Measurements from ENCODE around the gene HNF1B. TPM values are rescaled to one million over a fixed set of nuclear protein-coding genes. Genes with fewer than 3 reads are reported as not detected.

HNF1B gene
- 10 to 100 TPM in 3 of 4 donors, 1 to 10 TPM in 1; 10.0 to 29.2 (median 15.0) TPM for polyA plus RNA-seq
- long read RNA-seq, donor 1, result 0 reads
- long read RNA-seq, donor 2, result 0 reads
- long read RNA-seq, donor 3, result 0 reads
- long read RNA-seq, donor 4, result 0 reads
- long read RNA-seq, donor 5, result 0 reads
- long read RNA-seq, donor 6, partial matches to known transcripts, result 0 of 1 reads
- long read RNA-seq, donor 6, other reads (novel, unspliced or antisense), result 0 of 1 reads
- long read RNA-seq, donor 7, result 0 reads
- long read RNA-seq, donor 8, result 0 reads
- long read RNA-seq, donor 9, result 0 reads
- long read RNA-seq, donor 10, result 0 reads

GRCh38 chr17:37744961-37745800 is at the start of gene HNF1B:
TSS of gene HNF1B (minus strand) at chr17:37745059. CDS start at chr17:37744884, 175 bp downstream.
- DNase-seq, result peak; percentile 87 to 90
- Histone ChIP-seq H3K36me3 (ENCODE audit: control insufficient read depth in 3 of 3, insufficient read depth in 2 of 3, low read depth in 1 of 3, low read length in 3 of 3) (peaks cover 0 to 8% (median 0%) of the 10 kb centered on the region in 3 donors), H3K27ac (ENCODE audit: low read depth in 1 of 3, low read length in 2 of 3) (peak within 1 kb of the TSS; percentile 87 to 97 (median 94)), H3K27me3 (ENCODE audit: control insufficient read depth in 3 of 3, insufficient read depth in 3 of 3, low read length in 3 of 3) (peaks cover 0 to 27% (median 26%) of the 10 kb centered on the region in 3 donors), H3K4me1 (ENCODE audit: control insufficient read depth in 3 of 3, insufficient read depth in 2 of 3, low read depth in 1 of 3, low read length in 2 of 3) (peaks cover 0 to 19% (median 3%) of the 10 kb centered on the region in 3 donors), H3K4me3 (ENCODE audit: low read depth in 1 of 3, low read length in 3 of 3) (peak within 1 kb of the TSS; percentile 61 to 92 (median 85)), H3K9me3 (ENCODE audit: control insufficient read depth in 2 of 2, insufficient read depth in 1 of 2, low read depth in 1 of 2, low read length in 1 of 2) (no peaks in the 10 kb centered on the region)
- FAIRE-seq, result no peak
- WGBS, 3 donors, result 3 to 5% (median 3%) methylated on average over 35 of the region's 35 CpGs

- WGBS, 3 donors, result 68 to 78% (median 72%) methylated on average over 2 of the region's 2 CpGs
- H3K9me3 ChIP-seq (ENCODE audit: control insufficient read depth in 2 of 2, insufficient read depth in 1 of 2, low read depth in 1 of 2, low read length in 1 of 2), result no peaks in the 10 kb centered on the region
- H3K27me3 ChIP-seq (ENCODE audit: control insufficient read depth in 3 of 3, insufficient read depth in 3 of 3, low read length in 3 of 3), result no peaks in the 10 kb centered on the region
- H3K36me3 ChIP-seq (ENCODE audit: control insufficient read depth in 3 of 3, insufficient read depth in 2 of 3, low read depth in 1 of 3, low read length in 3 of 3), result no peaks in the 10 kb centered on the region
- FAIRE-seq, result no peak
- no peak overlapping the region for H3K4me3 ChIP-seq (ENCODE audit: low read depth in 1 of 3, low read length in 3 of 3)
- peaks cover 5 to 38% (median 7%) of the 10 kb centered on the region in 3 donors for H3K4me1 ChIP-seq (ENCODE audit: control insufficient read depth in 3 of 3, insufficient read depth in 2 of 3, low read depth in 1 of 3, low read length in 2 of 3)
- H3K27ac ChIP-seq (ENCODE audit: low read depth in 1 of 3, low read length in 2 of 3), result no peak overlapping the region
- no peak for DNase-seq
Observed at GRCh38 chr17:37792787-37793186, 47.9 kb upstream of the HNF1B start.

DNA sequence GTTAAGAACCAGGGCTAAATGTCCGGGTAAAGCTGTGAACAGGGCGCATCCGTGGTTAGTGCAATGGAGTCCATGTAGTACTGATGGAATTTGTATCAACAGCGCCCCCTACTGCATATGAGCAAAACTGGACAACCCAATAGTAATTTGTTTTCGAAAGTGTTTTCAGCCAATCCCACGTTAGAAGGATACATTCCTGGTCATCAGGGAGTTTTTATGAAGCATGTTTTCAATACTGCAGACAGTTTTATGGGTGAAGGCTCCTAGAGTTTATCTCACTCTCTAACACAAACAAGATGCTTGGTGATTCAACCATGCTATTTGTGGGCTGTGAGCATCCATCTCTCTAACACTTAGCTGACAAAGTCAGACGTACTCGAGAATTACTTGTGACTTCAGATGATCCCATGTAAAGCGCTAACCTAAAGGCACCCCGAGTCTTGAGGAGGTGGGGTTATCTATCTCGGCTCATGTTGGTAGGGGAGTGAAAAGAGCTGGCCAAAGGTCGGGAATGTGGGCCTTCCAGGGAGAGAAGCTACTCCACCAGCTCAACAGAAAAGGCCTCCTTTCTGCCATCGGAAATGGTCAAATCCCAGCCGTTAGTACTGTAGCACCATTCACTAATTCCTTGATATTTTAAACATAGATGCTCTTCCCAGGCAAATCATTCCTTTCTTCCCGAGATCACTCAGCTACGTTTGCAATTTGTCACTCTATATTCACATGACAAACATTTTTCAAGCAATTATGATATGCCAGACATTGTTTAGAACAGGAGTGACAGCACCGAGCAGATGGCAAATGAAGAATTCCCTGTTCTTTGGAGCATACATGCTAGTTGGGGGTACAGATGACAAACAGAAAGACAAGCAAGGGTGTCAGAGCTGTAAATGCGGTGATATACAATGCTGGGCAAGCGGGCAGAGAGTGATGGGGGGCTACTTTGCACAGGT is 46.9 kb upstream of the HNF1B start:
- Histone ChIP-seq H3K36me3 (ENCODE audit: control insufficient read depth in 3 of 3, insufficient read depth in 2 of 3, low read depth in 1 of 3, low read length in 3 of 3) (no peaks in the 10 kb centered on the region), H3K4me1 (ENCODE audit: control insufficient read depth in 3 of 3, insufficient read depth in 2 of 3, low read depth in 1 of 3, low read length in 2 of 3) (peaks cover 5 to 48% (median 12%) of the 10 kb centered on the region in 3 donors), H3K4me3 (ENCODE audit: low read depth in 1 of 3, low read length in 3 of 3) (no peak overlapping the region), H3K27me3 (ENCODE audit: control insufficient read depth in 3 of 3, insufficient read depth in 3 of 3, low read length in 3 of 3) (no peaks in the 10 kb centered on the region), H3K27ac (ENCODE audit: low read depth in 1 of 3, low read length in 2 of 3) (no peak overlapping the region), H3K9me3 (ENCODE audit: control insufficient read depth in 2 of 2, insufficient read depth in 1 of 2, low read depth in 1 of 2, low read length in 1 of 2) (no peaks in the 10 kb centered on the region)
- no peak for FAIRE-seq
- 50 to 60% (median 53%) methylated on average over 19 of the region's 19 CpGs for WGBS, 3 donors
- DNase-seq, result peak; percentile 56 to 65

- FAIRE-seq (no peak), DNase-seq (no peak)
- Histone ChIP-seq H3K4me3 (ENCODE audit: low read depth in 1 of 3, low read length in 3 of 3) (no peak overlapping the region), H3K27me3 (ENCODE audit: control insufficient read depth in 3 of 3, insufficient read depth in 3 of 3, low read length in 3 of 3) (no peaks in the 10 kb centered on the region), H3K4me1 (ENCODE audit: control insufficient read depth in 3 of 3, insufficient read depth in 2 of 3, low read depth in 1 of 3, low read length in 2 of 3) (peaks cover 5 to 51% (median 13%) of the 10 kb centered on the region in 3 donors), H3K9me3 (ENCODE audit: control insufficient read depth in 2 of 2, insufficient read depth in 1 of 2, low read depth in 1 of 2, low read length in 1 of 2) (no peaks in the 10 kb centered on the region), H3K36me3 (ENCODE audit: control insufficient read depth in 3 of 3, insufficient read depth in 2 of 3, low read depth in 1 of 3, low read length in 3 of 3) (no peaks in the 10 kb centered on the region), H3K27ac (ENCODE audit: low read depth in 1 of 3, low read length in 2 of 3) (peak overlapping the region in 2 of 3 donors; percentile 64 to 69)
- 78 to 85% (median 80%) methylated on average over 9 of the region's 9 CpGs for WGBS, 3 donors
Observed at GRCh38 chr17:37789771-37790541, 45.1 kb upstream of the HNF1B start.

- WGBS, 3 donors, result 17 to 50% (median 25%) methylated on average over 5 of the region's 5 CpGs
- peak overlapping the region in 2 of 3 donors; percentile 64 to 69 for H3K27ac ChIP-seq (ENCODE audit: low read depth in 1 of 3, low read length in 2 of 3)
Observed at GRCh38 chr17:37789021-37789565, 44.2 kb upstream of the HNF1B start.

DNA sequence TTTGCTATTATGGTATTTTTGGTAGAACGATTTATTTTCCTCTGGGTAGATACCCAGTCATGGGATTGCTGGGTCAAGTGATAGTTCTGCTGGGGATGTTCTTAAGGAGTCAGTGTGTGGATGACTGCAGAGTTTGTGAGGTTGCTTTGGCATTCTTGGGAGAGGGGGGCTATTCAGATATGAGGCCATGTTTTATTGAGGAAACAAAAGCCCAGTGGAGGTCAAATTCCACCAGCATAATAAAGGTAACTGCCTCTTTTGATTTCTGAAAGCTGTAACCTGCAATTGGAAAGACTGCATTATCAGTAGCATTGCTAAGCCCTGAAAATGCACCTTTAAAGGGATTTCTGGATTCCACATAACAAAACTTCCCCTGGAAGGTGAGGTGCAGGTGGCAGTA is 43.7 kb upstream of the HNF1B start:
- no peaks in the 10 kb centered on the region for H3K9me3 ChIP-seq (ENCODE audit: control insufficient read depth in 2 of 2, insufficient read depth in 1 of 2, low read depth in 1 of 2, low read length in 1 of 2)
- H3K4me3 ChIP-seq (ENCODE audit: low read depth in 1 of 3, low read length in 3 of 3), result no peak overlapping the region
- FAIRE-seq (no peak), DNase-seq (peak; percentile 82 to 85)
- 30 to 59% (median 53%) methylated on average over 1 of the region's 1 CpG for WGBS, 3 donors
- H3K27me3 ChIP-seq (ENCODE audit: control insufficient read depth in 3 of 3, insufficient read depth in 3 of 3, low read length in 3 of 3), result no peaks in the 10 kb centered on the region
- H3K36me3 ChIP-seq (ENCODE audit: control insufficient read depth in 3 of 3, insufficient read depth in 2 of 3, low read depth in 1 of 3, low read length in 3 of 3), result no peaks in the 10 kb centered on the region
- peaks cover 5 to 51% (median 13%) of the 10 kb centered on the region in 3 donors for H3K4me1 ChIP-seq (ENCODE audit: control insufficient read depth in 3 of 3, insufficient read depth in 2 of 3, low read depth in 1 of 3, low read length in 2 of 3)
- peak overlapping the region in 2 of 3 donors; percentile 64 to 69 for H3K27ac ChIP-seq (ENCODE audit: low read depth in 1 of 3, low read length in 2 of 3)

More at GRCh38 chr17:37789021-37789565, 44.2 kb upstream of the HNF1B start:
- Histone ChIP-seq H3K4me1 (ENCODE audit: control insufficient read depth in 3 of 3, insufficient read depth in 2 of 3, low read depth in 1 of 3, low read length in 2 of 3) (peaks cover 5 to 51% (median 13%) of the 10 kb centered on the region in 3 donors), H3K36me3 (ENCODE audit: control insufficient read depth in 3 of 3, insufficient read depth in 2 of 3, low read depth in 1 of 3, low read length in 3 of 3) (no peaks in the 10 kb centered on the region), H3K9me3 (ENCODE audit: control insufficient read depth in 2 of 2, insufficient read depth in 1 of 2, low read depth in 1 of 2, low read length in 1 of 2) (no peaks in the 10 kb centered on the region), H3K27me3 (ENCODE audit: control insufficient read depth in 3 of 3, insufficient read depth in 3 of 3, low read length in 3 of 3) (no peaks in the 10 kb centered on the region), H3K4me3 (ENCODE audit: low read depth in 1 of 3, low read length in 3 of 3) (no peak overlapping the region)
- DNase-seq (peak in 1 of 2 donors; percentile 31), FAIRE-seq (no peak)

DNA sequence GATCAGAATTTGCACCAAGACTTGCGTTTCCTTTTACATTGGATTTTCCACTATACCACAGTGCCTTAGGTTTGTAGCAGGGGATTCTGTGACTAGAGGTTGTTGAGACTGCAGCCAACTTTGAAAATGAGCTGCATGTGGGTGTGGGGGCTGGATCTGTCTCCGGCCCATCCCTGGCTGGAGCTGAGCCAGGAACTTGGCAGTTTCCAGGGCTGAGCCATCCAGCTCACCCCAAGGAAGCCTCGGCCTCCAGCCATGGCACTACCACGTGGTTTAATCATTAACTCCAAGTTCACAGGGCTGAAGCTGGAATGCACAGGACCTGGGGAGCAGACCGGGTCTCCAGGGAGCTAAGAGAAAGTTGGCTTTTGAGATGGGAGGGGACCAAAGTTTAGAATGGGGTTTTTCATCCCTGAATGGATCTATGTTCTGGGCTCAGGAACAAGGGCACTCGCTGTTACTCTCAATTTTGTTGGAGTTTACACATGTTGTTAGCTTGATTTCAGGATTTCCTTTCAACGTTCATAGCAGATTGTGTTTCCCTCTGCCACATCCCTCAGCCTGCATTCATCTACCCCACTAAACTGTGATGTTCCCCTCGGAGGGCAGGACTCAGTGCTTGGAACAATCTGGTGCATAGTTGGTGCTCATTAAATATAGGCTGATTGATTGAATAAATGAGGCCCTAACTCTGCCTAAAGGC is 42.3 kb upstream of the HNF1B start:
- Histone ChIP-seq H3K4me1 (ENCODE audit: control insufficient read depth in 3 of 3, insufficient read depth in 2 of 3, low read depth in 1 of 3, low read length in 2 of 3) (peaks cover 5 to 49% (median 13%) of the 10 kb centered on the region in 3 donors), H3K36me3 (ENCODE audit: control insufficient read depth in 3 of 3, insufficient read depth in 2 of 3, low read depth in 1 of 3, low read length in 3 of 3) (no peaks in the 10 kb centered on the region), H3K27ac (ENCODE audit: low read depth in 1 of 3, low read length in 2 of 3) (peak overlapping the region in 2 of 3 donors; percentile 64), H3K4me3 (ENCODE audit: low read depth in 1 of 3, low read length in 3 of 3) (no peak overlapping the region), H3K9me3 (ENCODE audit: control insufficient read depth in 2 of 2, insufficient read depth in 1 of 2, low read depth in 1 of 2, low read length in 1 of 2) (no peaks in the 10 kb centered on the region), H3K27me3 (ENCODE audit: control insufficient read depth in 3 of 3, insufficient read depth in 3 of 3, low read length in 3 of 3) (no peaks in the 10 kb centered on the region)
- DNase-seq (peak; percentile 87 to 94), FAIRE-seq (no peak)
- WGBS, 3 donors, result 15 to 38% (median 19%) methylated on average over 8 of the region's 8 CpGs

Data from small intestine (tissue), 16 donors.